Cardiac muscle cell (in vitro differentiated cells and primary cell): Measurements from ENCODE around the gene PTPN14. TPM values are rescaled to one million over a fixed set of nuclear protein-coding genes. Genes with fewer than 3 reads are reported as not detected.
A peak's percentile ranks its signal among the peaks of the same experiment; 100 is the strongest.

Experiments
- DNase-seq, 2 donors: peaks; one replicate each; pipeline versions ENCODE4 v3.0.0 to v3.0.0-alpha.2; 2010 to 2017; ENCODE audit warnings: low read depth in 1 of 2, low spot score in 1 of 2
- H3K27ac ChIP-seq: fragments of 200-600 bp; sonication (generic); 2 replicates; pipeline ENCODE4 v1.5.1; 2016
- H3K27me3 ChIP-seq: fragments of 200-600 bp; sonication (generic); 2 replicates; pipeline ENCODE4 v1.6.0; 2016; ENCODE audit warnings: control low read depth
- H3K36me3 ChIP-seq: fragments of 200-600 bp; sonication (generic); 2 replicates; pipeline ENCODE4 v1.5.1; 2016; ENCODE audit warnings: control low read depth
- H3K4me1 ChIP-seq: fragments of 200-600 bp; sonication (generic); 2 replicates; pipeline ENCODE4 v1.8.1; 2017; ENCODE audit warnings: low read depth, mild to moderate bottlenecking, mixed run types
- H3K4me3 ChIP-seq: fragments of 200-600 bp; sonication (generic); 2 replicates; pipeline ENCODE4 v1.5.1; 2016; ENCODE audit warnings: mild to moderate bottlenecking
- H3K9me3 ChIP-seq: fragments of 200-600 bp; sonication (generic); 2 replicates; pipeline ENCODE4 v1.5.1; 2017; ENCODE audit warnings: low read depth, mild to moderate bottlenecking, control low read depth
- polyA plus RNA-seq: library from polyadenylated mRNA; unstranded; fragments of >200 nt; fragmentation: Nextera tagmentation; extraction: Ambion mirVana; gene quantifications from 2 replicates; pipeline ENCODE4 v1.2.1, GENCODE V29; 2016
- total RNA-seq: library from RNA; depleted of rRNA; stranded (reverse); fragments of >200 nt; gene quantifications from 2 replicates; pipeline ENCODE4 v1.2.3, GENCODE V29; 2016
- TF ChIP-seq, protein P1 (sequence below): IDR thresholded peaks from 2 replicates; pipeline ENCODE4 v1.5.1; 2012; ENCODE audit warnings: low read depth, mild to moderate bottlenecking, low read length

The PTPN14 gene
- total and polyA plus RNA-seq, 2 experiments from 2014 or later, result 4.6 to 5.4 TPM

DNA sequence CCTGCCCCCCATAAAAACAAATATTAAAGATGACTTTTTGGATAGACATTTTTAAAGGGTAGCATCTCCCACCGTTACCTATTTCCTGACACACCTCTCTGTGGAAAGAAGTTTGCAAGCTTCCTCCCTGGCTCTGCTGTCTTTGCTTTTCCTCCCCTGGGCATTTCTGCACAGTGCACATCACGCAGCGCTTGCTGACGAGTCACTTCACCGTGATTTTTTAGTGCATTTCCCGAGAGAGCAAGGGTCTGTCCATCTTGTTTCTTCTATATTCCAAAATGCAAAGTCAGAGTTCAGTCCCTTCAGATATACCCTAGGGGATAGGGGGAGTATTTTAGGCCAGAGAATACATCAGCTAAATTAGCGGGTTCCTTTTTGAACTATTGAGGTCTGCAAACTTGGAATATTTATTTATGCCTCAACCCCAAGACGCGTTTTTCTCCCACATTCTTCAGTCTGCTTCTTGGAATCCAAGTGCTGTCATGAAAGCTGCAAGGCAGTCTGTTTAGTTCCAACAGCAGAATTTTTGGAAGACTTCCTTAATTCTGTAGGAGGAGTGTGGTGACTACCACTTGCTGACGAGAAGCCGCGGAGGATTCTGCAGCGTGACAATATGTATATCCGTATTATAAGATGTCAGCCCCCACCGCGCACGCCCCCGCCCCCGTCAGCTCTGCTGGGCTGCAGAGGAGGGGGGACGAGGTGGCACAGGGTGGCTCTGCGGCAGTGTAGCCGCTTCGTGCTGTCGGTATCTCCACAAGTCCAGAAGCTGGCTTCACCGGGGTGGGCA lies 248.1 kb downstream of the PTPN14 start:
- Histone ChIP-seq H3K27ac (no peak overlapping the region), H3K9me3 (no peaks in the 10 kb centered on the region), H3K36me3 (no peaks in the 10 kb centered on the region), H3K27me3 (no peaks in the 10 kb centered on the region), H3K4me3 (no peak overlapping the region), H3K4me1 (no peaks in the 10 kb centered on the region)
- TF ChIP-seq, protein P1, sequence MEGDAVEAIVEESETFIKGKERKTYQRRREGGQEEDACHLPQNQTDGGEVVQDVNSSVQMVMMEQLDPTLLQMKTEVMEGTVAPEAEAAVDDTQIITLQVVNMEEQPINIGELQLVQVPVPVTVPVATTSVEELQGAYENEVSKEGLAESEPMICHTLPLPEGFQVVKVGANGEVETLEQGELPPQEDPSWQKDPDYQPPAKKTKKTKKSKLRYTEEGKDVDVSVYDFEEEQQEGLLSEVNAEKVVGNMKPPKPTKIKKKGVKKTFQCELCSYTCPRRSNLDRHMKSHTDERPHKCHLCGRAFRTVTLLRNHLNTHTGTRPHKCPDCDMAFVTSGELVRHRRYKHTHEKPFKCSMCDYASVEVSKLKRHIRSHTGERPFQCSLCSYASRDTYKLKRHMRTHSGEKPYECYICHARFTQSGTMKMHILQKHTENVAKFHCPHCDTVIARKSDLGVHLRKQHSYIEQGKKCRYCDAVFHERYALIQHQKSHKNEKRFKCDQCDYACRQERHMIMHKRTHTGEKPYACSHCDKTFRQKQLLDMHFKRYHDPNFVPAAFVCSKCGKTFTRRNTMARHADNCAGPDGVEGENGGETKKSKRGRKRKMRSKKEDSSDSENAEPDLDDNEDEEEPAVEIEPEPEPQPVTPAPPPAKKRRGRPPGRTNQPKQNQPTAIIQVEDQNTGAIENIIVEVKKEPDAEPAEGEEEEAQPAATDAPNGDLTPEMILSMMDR, result no peak
- peak in 1 of 2 donors; percentile 44 for DNase-seq

DNA sequence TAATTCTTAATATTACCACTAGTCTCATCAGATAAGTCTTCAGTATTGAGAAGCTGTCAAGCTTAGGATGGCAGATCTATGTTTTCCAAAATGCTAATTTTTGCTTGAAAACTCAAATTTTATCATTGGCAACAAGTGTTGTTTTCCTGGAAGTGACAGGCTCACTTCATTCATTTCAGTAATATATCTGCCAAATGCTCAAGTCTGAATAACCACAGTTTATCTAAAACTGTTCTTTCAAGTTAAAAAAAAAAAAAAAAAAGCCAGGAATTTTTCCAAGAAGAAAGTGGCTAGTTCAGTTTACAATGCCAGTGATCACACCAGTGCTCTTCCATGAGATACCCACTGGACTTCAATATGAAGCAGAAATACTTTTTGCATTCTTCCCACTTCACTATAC lies 249.9 kb downstream of the PTPN14 start:
- Histone ChIP-seq H3K27me3 (no peaks in the 10 kb centered on the region), H3K9me3 (no peaks in the 10 kb centered on the region), H3K36me3 (no peaks in the 10 kb centered on the region), H3K27ac (no peak overlapping the region), H3K4me1 (peaks cover 8% of the 10 kb centered on the region), H3K4me3 (no peak overlapping the region)
- DNase-seq, result no peak
- TF ChIP-seq, protein P1, result no peak

DNA sequence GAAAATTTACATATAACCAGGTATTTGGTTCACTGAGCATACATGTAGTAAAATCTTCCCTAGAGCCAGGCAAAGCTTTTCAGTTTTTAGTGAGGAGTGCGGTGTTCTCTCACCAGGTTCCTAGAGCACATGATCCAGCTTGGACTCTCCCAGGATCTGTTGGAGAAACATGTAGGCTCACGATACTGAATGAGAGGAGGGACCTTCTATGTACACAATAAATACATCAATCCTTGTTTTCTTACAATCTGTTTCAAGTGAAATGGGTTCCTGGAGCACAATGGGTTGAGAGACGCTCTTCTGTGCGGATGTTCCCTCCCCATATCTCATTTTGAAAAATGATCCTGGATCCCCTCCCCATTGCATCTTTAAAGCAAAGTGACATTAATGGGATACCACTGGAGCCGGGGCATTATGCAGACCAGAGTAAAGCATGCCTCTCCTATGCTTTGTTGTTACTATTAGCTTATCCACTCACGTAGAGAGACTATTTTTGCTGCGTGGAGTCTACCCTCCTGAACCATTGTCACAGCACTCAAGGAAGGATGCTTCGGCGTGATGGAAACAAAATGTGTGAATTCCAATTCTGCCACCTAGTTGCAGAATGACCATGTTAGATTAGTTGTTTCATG lies 251.1 kb downstream of the PTPN14 start:
- H3K27ac ChIP-seq, result no peak overlapping the region

More for the DNA sequence above, 251.1 kb downstream of the PTPN14 start:
- TF ChIP-seq, protein P1, result no peak
- no peak overlapping the region for H3K4me3 ChIP-seq
- H3K9me3 ChIP-seq, result no peaks in the 10 kb centered on the region
- no peaks in the 10 kb centered on the region for H3K27me3 ChIP-seq
- H3K36me3 ChIP-seq, result no peaks in the 10 kb centered on the region
- H3K4me1 ChIP-seq, result peaks cover 8% of the 10 kb centered on the region
- no peak for DNase-seq

Other genes starting within 250 kb of the PTPN14 start
- gene CENPF, start 51.6 kb upstream of the PTPN14 start, total RNA-seq, result 7.0 and 79.7 TPM in 2 replicates
- 9.7 and 75.1 TPM in 2 replicates for gene CENPF, start 51.6 kb upstream of the PTPN14 start, polyA plus RNA-seq